HepG2 (cell line): ENCODE measurements around the gene TRAPPC4. TPM values are rescaled to one million over a fixed set of nuclear protein-coding genes. Genes with fewer than 3 reads are reported as not detected.

ENCODE experiments used
- CBX1 ChIP-seq: IDR thresholded peaks from one replicate; pipeline ENCODE4 v1.6.1; 2016; ENCODE audit warnings: antibody characterized with exemption, low read depth
- CHD4 ChIP-seq: fragments of 200-600 bp; sonication (generic); IDR thresholded peaks from 2 replicates; pipeline ENCODE4 v1.7.0; 2017; ENCODE audit warnings: mild to moderate bottlenecking, low read length, borderline replicate concordance
- HOXA3 ChIP-seq: sonication (generic); formaldehyde crosslinking; IDR thresholded peaks from 2 replicates; pipeline ENCODE4 v1.5.0; 2020; ENCODE audit warnings: missing genetic modification reagents
- ISX ChIP-seq: sonication (generic); formaldehyde crosslinking; conservative IDR thresholded peaks from 2 replicates; pipeline ENCODE4 v1.5.0; 2020; ENCODE audit warnings: missing genetic modification reagents
- MEIS2 ChIP-seq: sonication (generic); formaldehyde crosslinking; IDR thresholded peaks from 2 replicates; pipeline ENCODE4 v1.9.0; 2021; ENCODE audit warnings: mild to moderate bottlenecking, missing genetic modification reagents
- MXD4 ChIP-seq: IDR thresholded peaks from 2 replicates; pipeline ENCODE4 v1.6.1; 2016; ENCODE audit warnings: mild to moderate bottlenecking, missing biosample characterization, missing genetic modification reagents
- PAWR ChIP-seq: sonication (generic); formaldehyde crosslinking; IDR thresholded peaks from 2 replicates; pipeline ENCODE4 v1.4.0; 2020; ENCODE audit warnings: missing genetic modification reagents, mild to moderate bottlenecking, borderline replicate concordance
- POLR2AphosphoS2 ChIP-seq: IDR thresholded peaks from 2 replicates; pipeline ENCODE4 v1.6.1; 2011; ENCODE audit warnings: low read depth, low read length, improper control_type of control experiment
- SALL2 ChIP-seq: sonication (generic); formaldehyde crosslinking; IDR thresholded peaks from 2 replicates; pipeline ENCODE4 v1.8.1; 2023; ENCODE audit warnings: mild to moderate bottlenecking, missing genetic modification reagents, inconsistent platforms
- SMAD3 ChIP-seq: sonication (generic); formaldehyde crosslinking; IDR thresholded peaks from 2 replicates; pipeline ENCODE4 v1.4.0; 2020; ENCODE audit warnings: missing genetic modification reagents
- TAF15 ChIP-seq: fragments of 200-400 bp; formaldehyde crosslinking; IDR thresholded peaks from one replicate; pipeline ENCODE4 v1.6.1; 2018; ENCODE audit warnings: mild to moderate bottlenecking, low read depth, low read length; ENCODE audit not compliant: poor library complexity, severe bottlenecking
- TCF12 ChIP-seq, 2 experiments: fragments of 450-650 bp in 1 of 2; sonication (generic) in 1 of 2; formaldehyde crosslinking in 1 of 2; IDR thresholded peaks; 2 replicates each; pipeline versions ENCODE4 v1.6.1 to v1.8.0; 2017 to 2022; ENCODE audit warnings: antibody characterized with exemption in 1 of 2, mild to moderate bottlenecking in 1 of 2, missing genetic modification reagents in 1 of 2, moderate library complexity in 1 of 2
- TCF7L2 ChIP-seq: IDR thresholded peaks from 2 replicates; pipeline ENCODE4 v1.6.1; 2011; ENCODE audit warnings: mild to moderate bottlenecking, low read depth, low read length, moderate library complexity
- ZSCAN21 ChIP-seq: sonication (generic); formaldehyde crosslinking; IDR thresholded peaks from 2 replicates; pipeline ENCODE4 v1.8.0; 2022; ENCODE audit warnings: mild to moderate bottlenecking, missing genetic modification reagents, moderate library complexity, borderline replicate concordance
- polyA plus RNA-seq, 8 experiments: library from polyadenylated mRNA; depleted of rRNA in 3 of 8; stranded (reverse) in 7 of 8; unstranded in 1 of 8; fragments of >200 nt; fragmentation: Illumina TruSeq in 4 of 8; extraction: Trizol in 4 of 8; gene quantifications; 2 replicates each; pipeline versions ENCODE4 v1.2.1 to v1.2.3, GENCODE V29; 2011 to 2016; ENCODE audit warnings: low read depth in 4 of 8, missing spikeins in 1 of 8, mixed read lengths in 1 of 8; ENCODE audit not compliant: insufficient read depth in 1 of 8
- total RNA-seq, 5 experiments: library from RNA; depleted of rRNA; stranded (reverse); fragments of >200 nt; fragmentation: Illumina TruSeq; extraction: Trizol; gene quantifications; 2 replicates each; pipeline ENCODE4 v1.2.3, GENCODE V29; 2016; ENCODE audit warnings: low read depth in 1 of 5
- TF ChIP-seq, protein P1 (sequence below): sonication (generic); formaldehyde crosslinking; IDR thresholded peaks from 2 replicates; pipeline ENCODE4 v1.4.0; 2020; ENCODE audit warnings: missing genetic modification reagents, mild to moderate bottlenecking, borderline replicate concordance
- TF ChIP-seq, protein P2 (sequence below): sonication (generic); formaldehyde crosslinking; IDR thresholded peaks from 2 replicates; pipeline ENCODE4 v1.4.0; 2020; ENCODE audit warnings: missing genetic modification reagents
- TF ChIP-seq, protein P3 (sequence below): sonication (generic); formaldehyde crosslinking; IDR thresholded peaks from 2 replicates; pipeline ENCODE4 v1.5.1; 2020; ENCODE audit warnings: mild to moderate bottlenecking, missing genetic modification reagents, borderline replicate concordance
- TF ChIP-seq, protein P4 (sequence below): IDR thresholded peaks from 2 replicates; pipeline ENCODE4 v1.6.1; 2018; ENCODE audit warnings: missing genetic modification reagents

The TRAPPC4 gene
- total and polyA plus RNA-seq, 2 of the 13 experiments (the other 11 are each of a cell fraction or from before 2014, with no cell fraction given), result 97.4 to 140 TPM

DNA sequence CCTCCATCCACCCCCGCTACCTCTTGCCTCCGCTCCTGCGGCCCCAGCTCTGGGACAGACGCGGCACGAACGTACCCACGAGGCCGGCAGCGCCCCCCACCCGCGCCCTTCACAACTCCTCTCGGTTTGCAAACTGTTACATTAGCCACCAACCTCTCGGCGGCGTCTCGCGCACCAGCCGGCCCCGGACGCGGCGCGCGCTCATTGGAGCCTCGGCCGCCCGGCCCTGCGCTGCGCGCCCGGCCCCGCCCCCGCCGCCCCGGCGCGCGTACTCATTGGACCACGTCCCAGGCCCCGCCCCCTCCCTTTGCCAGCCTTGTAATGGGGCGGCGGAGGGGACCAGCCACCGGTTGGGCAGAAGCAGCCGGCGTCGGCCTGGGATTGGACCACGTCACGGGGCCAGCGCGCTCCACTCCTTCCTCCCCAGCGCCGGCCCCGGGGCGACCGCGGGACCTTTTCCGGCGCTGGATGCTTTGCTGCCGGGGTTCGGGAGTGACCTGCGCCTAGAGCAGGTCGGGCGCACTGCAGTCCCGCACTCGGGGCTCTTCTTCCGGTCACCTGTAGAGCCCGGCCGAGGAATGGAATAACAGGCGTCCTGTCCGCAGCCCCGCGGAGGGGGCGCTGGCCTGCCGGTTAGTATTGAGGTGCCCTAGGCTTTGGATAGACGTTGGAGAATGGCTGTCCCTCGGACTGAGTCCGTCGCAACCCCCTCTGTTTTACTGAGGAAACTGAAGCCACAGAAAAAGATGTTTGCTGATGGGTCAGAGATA, 38.6 kb downstream of the TRAPPC4 start, which contains the start of gene HYOU1 (continued):
- TF ChIP-seq, protein P1, sequence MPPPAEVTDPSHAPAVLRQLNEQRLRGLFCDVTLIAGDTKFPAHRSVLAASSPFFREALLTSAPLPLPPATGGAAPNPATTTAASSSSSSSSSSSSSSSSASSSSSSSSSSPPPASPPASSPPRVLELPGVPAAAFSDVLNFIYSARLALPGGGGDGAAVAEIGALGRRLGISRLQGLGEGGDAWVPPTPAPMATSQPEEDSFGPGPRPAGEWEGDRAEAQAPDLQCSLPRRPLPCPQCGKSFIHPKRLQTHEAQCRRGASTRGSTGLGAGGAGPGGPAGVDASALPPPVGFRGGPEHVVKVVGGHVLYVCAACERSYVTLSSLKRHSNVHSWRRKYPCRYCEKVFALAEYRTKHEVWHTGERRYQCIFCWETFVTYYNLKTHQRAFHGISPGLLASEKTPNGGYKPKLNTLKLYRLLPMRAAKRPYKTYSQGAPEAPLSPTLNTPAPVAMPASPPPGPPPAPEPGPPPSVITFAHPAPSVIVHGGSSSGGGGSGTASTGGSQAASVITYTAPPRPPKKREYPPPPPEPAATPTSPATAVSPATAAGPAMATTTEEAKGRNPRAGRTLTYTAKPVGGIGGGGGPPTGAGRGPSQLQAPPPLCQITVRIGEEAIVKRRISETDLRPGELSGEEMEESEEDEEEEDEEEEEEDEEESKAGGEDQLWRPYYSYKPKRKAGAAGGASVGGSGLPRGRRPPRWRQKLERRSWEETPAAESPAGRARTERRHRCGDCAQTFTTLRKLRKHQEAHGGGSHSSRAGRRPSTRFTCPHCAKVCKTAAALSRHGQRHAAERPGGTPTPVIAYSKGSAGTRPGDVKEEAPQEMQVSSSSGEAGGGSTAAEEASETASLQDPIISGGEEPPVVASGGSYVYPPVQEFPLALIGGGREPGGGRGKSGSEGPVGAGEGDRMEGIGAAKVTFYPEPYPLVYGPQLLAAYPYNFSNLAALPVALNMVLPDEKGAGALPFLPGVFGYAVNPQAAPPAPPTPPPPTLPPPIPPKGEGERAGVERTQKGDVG (CRISPR knock-in tag), result no peak
- TF ChIP-seq, protein P2, sequence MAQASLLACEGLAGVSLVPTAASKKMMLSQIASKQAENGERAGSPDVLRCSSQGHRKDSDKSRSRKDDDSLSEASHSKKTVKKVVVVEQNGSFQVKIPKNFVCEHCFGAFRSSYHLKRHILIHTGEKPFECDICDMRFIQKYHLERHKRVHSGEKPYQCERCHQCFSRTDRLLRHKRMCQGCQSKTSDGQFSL (CRISPR knock-in tag), result no peak; the same call in 1 of the 2 replicates
- TF ChIP-seq SALL2 (CRISPR knock-in tag), result peak; percentile 76; the same call in 1 of the 2 replicates
- no peak for TF ChIP-seq TCF7L2
- no peak for TF ChIP-seq TCF12 (IDR thresholded peaks at IDR 0.05)
- TF ChIP-seq TCF12 (CRISPR knock-in tag; IDR thresholded peaks at IDR 0.05), result no peak
- TF ChIP-seq ZSCAN21 (CRISPR knock-in tag), result peak; percentile 3; the same call in 1 of the 2 replicates
- TF ChIP-seq SMAD3 (CRISPR knock-in tag), result peak; percentile 18; the same call in 1 of the 2 replicates
- TF ChIP-seq MEIS2, result no peak
- no peak for TF ChIP-seq ISX (CRISPR knock-in tag)
- no peak for TF ChIP-seq POLR2AphosphoS2
- TF ChIP-seq, protein P3, sequence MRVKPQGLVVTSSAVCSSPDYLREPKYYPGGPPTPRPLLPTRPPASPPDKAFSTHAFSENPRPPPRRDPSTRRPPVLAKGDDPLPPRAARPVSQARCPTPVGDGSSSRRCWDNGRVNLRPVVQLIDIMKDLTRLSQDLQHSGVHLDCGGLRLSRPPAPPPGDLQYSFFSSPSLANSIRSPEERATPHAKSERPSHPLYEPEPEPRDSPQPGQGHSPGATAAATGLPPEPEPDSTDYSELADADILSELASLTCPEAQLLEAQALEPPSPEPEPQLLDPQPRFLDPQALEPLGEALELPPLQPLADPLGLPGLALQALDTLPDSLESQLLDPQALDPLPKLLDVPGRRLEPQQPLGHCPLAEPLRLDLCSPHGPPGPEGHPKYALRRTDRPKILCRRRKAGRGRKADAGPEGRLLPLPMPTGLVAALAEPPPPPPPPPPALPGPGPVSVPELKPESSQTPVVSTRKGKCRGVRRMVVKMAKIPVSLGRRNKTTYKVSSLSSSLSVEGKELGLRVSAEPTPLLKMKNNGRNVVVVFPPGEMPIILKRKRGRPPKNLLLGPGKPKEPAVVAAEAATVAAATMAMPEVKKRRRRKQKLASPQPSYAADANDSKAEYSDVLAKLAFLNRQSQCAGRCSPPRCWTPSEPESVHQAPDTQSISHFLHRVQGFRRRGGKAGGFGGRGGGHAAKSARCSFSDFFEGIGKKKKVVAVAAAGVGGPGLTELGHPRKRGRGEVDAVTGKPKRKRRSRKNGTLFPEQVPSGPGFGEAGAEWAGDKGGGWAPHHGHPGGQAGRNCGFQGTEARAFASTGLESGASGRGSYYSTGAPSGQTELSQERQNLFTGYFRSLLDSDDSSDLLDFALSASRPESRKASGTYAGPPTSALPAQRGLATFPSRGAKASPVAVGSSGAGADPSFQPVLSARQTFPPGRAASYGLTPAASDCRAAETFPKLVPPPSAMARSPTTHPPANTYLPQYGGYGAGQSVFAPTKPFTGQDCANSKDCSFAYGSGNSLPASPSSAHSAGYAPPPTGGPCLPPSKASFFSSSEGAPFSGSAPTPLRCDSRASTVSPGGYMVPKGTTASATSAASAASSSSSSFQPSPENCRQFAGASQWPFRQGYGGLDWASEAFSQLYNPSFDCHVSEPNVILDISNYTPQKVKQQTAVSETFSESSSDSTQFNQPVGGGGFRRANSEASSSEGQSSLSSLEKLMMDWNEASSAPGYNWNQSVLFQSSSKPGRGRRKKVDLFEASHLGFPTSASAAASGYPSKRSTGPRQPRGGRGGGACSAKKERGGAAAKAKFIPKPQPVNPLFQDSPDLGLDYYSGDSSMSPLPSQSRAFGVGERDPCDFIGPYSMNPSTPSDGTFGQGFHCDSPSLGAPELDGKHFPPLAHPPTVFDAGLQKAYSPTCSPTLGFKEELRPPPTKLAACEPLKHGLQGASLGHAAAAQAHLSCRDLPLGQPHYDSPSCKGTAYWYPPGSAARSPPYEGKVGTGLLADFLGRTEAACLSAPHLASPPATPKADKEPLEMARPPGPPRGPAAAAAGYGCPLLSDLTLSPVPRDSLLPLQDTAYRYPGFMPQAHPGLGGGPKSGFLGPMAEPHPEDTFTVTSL (CRISPR knock-in tag), result no peak
- TF ChIP-seq MXD4 (CRISPR knock-in tag), result peak; percentile 83; the same call in 1 of the 2 replicates
- TF ChIP-seq HOXA3 (CRISPR knock-in tag), result peak; percentile 79
- no peak for TF ChIP-seq TAF15
- TF ChIP-seq, protein P4, sequence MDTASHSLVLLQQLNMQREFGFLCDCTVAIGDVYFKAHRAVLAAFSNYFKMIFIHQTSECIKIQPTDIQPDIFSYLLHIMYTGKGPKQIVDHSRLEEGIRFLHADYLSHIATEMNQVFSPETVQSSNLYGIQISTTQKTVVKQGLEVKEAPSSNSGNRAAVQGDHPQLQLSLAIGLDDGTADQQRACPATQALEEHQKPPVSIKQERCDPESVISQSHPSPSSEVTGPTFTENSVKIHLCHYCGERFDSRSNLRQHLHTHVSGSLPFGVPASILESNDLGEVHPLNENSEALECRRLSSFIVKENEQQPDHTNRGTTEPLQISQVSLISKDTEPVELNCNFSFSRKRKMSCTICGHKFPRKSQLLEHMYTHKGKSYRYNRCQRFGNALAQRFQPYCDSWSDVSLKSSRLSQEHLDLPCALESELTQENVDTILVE (CRISPR knock-in tag), result peak; percentile 99
- no peak for TF ChIP-seq PAWR (CRISPR knock-in tag)
- TF ChIP-seq CBX1, result no peak
- TF ChIP-seq CHD4, result no peak
